Measurements from ENCODE around the gene DYRK2. TPM values are rescaled to one million over a fixed set of nuclear protein-coding genes. Genes with fewer than 3 reads are reported as not detected.

DYRK2 gene
- total and polyA plus RNA-seq, 10 donors: 5.0 to 42.8 (median 35.5) TPM

- TF ChIP-seq POLR2A (IDR thresholded peaks at IDR 0.05) (no peak), POLR2AphosphoS5 (IDR thresholded peaks at IDR 0.05) (no peak), CTCF (IDR thresholded peaks at IDR 0.05 in 8 of 11, conservative IDR thresholded peaks at IDR 0.05 in 3 of 11) (no peak)
- no peaks in the 10 kb centered on the region for H3K9me3 ChIP-seq
- H3K36me3 ChIP-seq: peaks cover 0 to 57% (median 27%) of the 10 kb centered on the region in 6 donors
- H3K27ac ChIP-seq: no peak overlapping the region
- DNase-seq: no peak
- H3K27me3 ChIP-seq (replicated peaks in 1 of 7): no peaks in the 10 kb centered on the region
- 57 to 79% (median 59%) methylated on average over 4 of the region's 4 CpGs for WGBS, 5 donors
- H3K4me3 ChIP-seq: no peak overlapping the region
- intact Hi-C loops (cut with DNase I; ENCODE audit: low total_unique reads): no loop called here
- H3K4me1 ChIP-seq: peaks cover 0 to 91% (median 30%) of the 10 kb centered on the region in 6 donors
Observed at GRCh38 chr12:67661311-67662021, 12.9 kb downstream of the DYRK2 start.

- Histone ChIP-seq H3K4me1 (peaks cover 0 to 100% (median 34%) of the 10 kb centered on the region in 6 donors), H3K9me3 (no peaks in the 10 kb centered on the region), H3K4me3 (no peak overlapping the region), H3K27me3 (replicated peaks in 1 of 7) (no peaks in the 10 kb centered on the region), H3K36me3 (peaks cover 0 to 41% (median 14%) of the 10 kb centered on the region in 6 donors), H3K27ac (no peak overlapping the region)
- DNase-seq: no peak
- WGBS, 5 donors: 68 to 85% (median 72%) methylated on average over 3 of the region's 3 CpGs
- intact Hi-C loops (cut with DNase I; ENCODE audit: low total_unique reads): no loop called here
- TF ChIP-seq POLR2AphosphoS5 (IDR thresholded peaks at IDR 0.05) (no peak), CTCF (IDR thresholded peaks at IDR 0.05 in 8 of 11, conservative IDR thresholded peaks at IDR 0.05 in 3 of 11) (no peak), POLR2A (IDR thresholded peaks at IDR 0.05) (no peak)
Observed at GRCh38 chr12:67662910-67663538, 14.5 kb downstream of the DYRK2 start.

- Histone ChIP-seq H3K27me3 (replicated peaks in 1 of 7) (no peaks in the 10 kb centered on the region), H3K4me3 (no peak overlapping the region), H3K9me3 (no peaks in the 10 kb centered on the region), H3K36me3 (peaks cover 0 to 30% (median 6%) of the 10 kb centered on the region in 6 donors), H3K4me1 (peaks cover 0 to 94% (median 27%) of the 10 kb centered on the region in 6 donors), H3K27ac (no peak overlapping the region)
- DNase-seq: no peak
- intact Hi-C loops (cut with DNase I; ENCODE audit: low total_unique reads): no loop called here
- 87 to 91% (median 89%) methylated on average over 2 of the region's 2 CpGs for WGBS, 5 donors
- TF ChIP-seq POLR2AphosphoS5 (IDR thresholded peaks at IDR 0.05) (no peak), POLR2A (IDR thresholded peaks at IDR 0.05) (no peak), CTCF (IDR thresholded peaks at IDR 0.05 in 8 of 11, conservative IDR thresholded peaks at IDR 0.05 in 3 of 11) (no peak)
Observed at GRCh38 chr12:67664171-67664570, 15.6 kb downstream of the DYRK2 start.

- Histone ChIP-seq H3K27me3 (replicated peaks in 1 of 7) (no peaks in the 10 kb centered on the region), H3K9me3 (no peaks in the 10 kb centered on the region), H3K36me3 (peaks cover 0 to 25% (median 0%) of the 10 kb centered on the region in 6 donors), H3K4me3 (no peak overlapping the region), H3K27ac (no peak overlapping the region), H3K4me1 (peaks cover 0 to 85% (median 16%) of the 10 kb centered on the region in 6 donors)
- DNase-seq: no peak
- WGBS, 5 donors: 79 to 97% (median 93%) methylated on average over 1 of the region's 1 CpG
- intact Hi-C loops (cut with DNase I; ENCODE audit: low total_unique reads): no loop called here
- TF ChIP-seq POLR2AphosphoS5 (IDR thresholded peaks at IDR 0.05) (no peak), POLR2A (IDR thresholded peaks at IDR 0.05) (no peak), CTCF (IDR thresholded peaks at IDR 0.05 in 8 of 11, conservative IDR thresholded peaks at IDR 0.05 in 3 of 11) (no peak)
Observed at GRCh38 chr12:67665679-67666078, 17.1 kb downstream of the DYRK2 start.
